HCT116 (cell line): Measurements from ENCODE around the gene TMEM191B. TPM values are rescaled to one million over a fixed set of nuclear protein-coding genes. Genes with fewer than 3 reads are reported as not detected.
"Not testable (repeated sequence)": the region's sequence is repeated elsewhere in the genome, so short reads cannot be mapped to it uniquely, and the experiment has no call there.

Experiments used
- ATAC-seq: fragments of 200-7000 bp; cut with Tn5 transposase; 2 replicates; pipeline ENCODE4 v1.9.1; 2020; ENCODE audit warnings: mild to moderate bottlenecking, moderate library complexity
- BruUV-seq: library from RNA; stranded (reverse); fragments of 400-500 nt; replicated peaks from 2 replicates; lab custom pipeline; 2021; lab: Mats Ljungman, UMichigan
- CTCF ChIA-PET: fragments of 300-600 bp; sonication (Branson Sonifier 250); formaldehyde crosslinking; loops from one replicate; lab custom pipeline; 2021; ENCODE audit warnings: antibody characterized with exemption; lab: Charles Lee
- POLR2A ChIA-PET: fragments of 300-600, 350-600 bp; sonication (Branson Sonifier 250); formaldehyde crosslinking; loops from one replicate; lab custom pipeline; 2021; ENCODE audit warnings: antibody characterized with exemption; lab: Charles Lee
- RAD21 ChIA-PET, 2 experiments: fragments of 300-600 bp; sonication (Branson Sonifier 250); formaldehyde crosslinking; loops; one replicate each; lab custom pipeline; 2023; ENCODE audit warnings: low total read pairs in 2 of 2; ENCODE audit not compliant: uncharacterized antibody in 2 of 2, unreplicated experiment in 2 of 2, low non-redundant PET in 1 of 2; lab: Charles Lee
- DNase-seq: peaks from one replicate; pipeline ENCODE4 v3.0.0-alpha.2; 2010; ENCODE audit warnings: low read depth, low spot score
- H2AFZ ChIP-seq: fragments of 200-600 bp; shearing (Covaris generic), sonication (generic); 2 replicates; pipeline ENCODE4 v1.6.1; 2017; ENCODE audit warnings: low read depth, mixed run types, mixed read lengths, antibody characterized with exemption, low read length; ENCODE audit not compliant: poor library complexity, severe bottlenecking
- H3K27ac ChIP-seq: 2 replicates; pipeline ENCODE4 v1.5.1; 2012; ENCODE audit warnings: low read depth, low read length
- H3K27me3 ChIP-seq: fragments of 200-600 bp; sonication (generic); 2 replicates; pipeline ENCODE4 v1.6.1; 2016; ENCODE audit warnings: mixed run types, low read length, mixed read lengths; ENCODE audit not compliant: insufficient read depth
- H3K36me3 ChIP-seq, 2 experiments: fragments of 200-500 bp in 1 of 2; fragments of 200-600 bp in 1 of 2; sonication (Bioruptor generic) in 1 of 2; sonication (generic) in 1 of 2; 2 replicates each; pipeline versions ENCODE4 v1.5.1 to v1.6.1; 2014 to 2016; ENCODE audit warnings: low read length in 2 of 2, inconsistent platforms in 1 of 2, mixed read lengths in 1 of 2, mixed run types in 1 of 2; ENCODE audit not compliant: insufficient read depth in 2 of 2, control insufficient read depth in 1 of 2
- H3K4me1 ChIP-seq, 2 experiments: fragments of 200-600 bp in 1 of 2; sonication (generic) in 1 of 2; 2 replicates each; pipeline versions ENCODE4 v1.5.1 to v1.6.1; 2012 to 2017; ENCODE audit warnings: low read length in 2 of 2, inconsistent platforms in 1 of 2, mild to moderate bottlenecking in 1 of 2, mixed read lengths in 1 of 2, mixed run types in 1 of 2, moderate library complexity in 1 of 2; ENCODE audit not compliant: insufficient read depth in 2 of 2, control insufficient read depth in 1 of 2
- H3K4me2 ChIP-seq: fragments of 200-600 bp; sonication (generic); 2 replicates; pipeline ENCODE4 v1.6.1; 2017; ENCODE audit warnings: mixed run types, low read length, mixed read lengths
- H3K4me3 ChIP-seq, 2 experiments: fragments of 200-600 bp in 1 of 2; sonication (generic) in 1 of 2; replicated peaks in 1 of 2; 2 replicates each; pipeline ENCODE4 v1.5.1; 2011 to 2016; ENCODE audit warnings: low read length in 2 of 2, control low read depth in 1 of 2, low read depth in 1 of 2, mild to moderate bottlenecking in 1 of 2, mixed read lengths in 1 of 2, mixed run types in 1 of 2
- H3K79me2 ChIP-seq: fragments of 200-600 bp; sonication (generic); 2 replicates; pipeline ENCODE4 v1.6.1; 2017; ENCODE audit warnings: mild to moderate bottlenecking, mixed run types, low read length, moderate library complexity, mixed read lengths; ENCODE audit not compliant: insufficient read depth
- H3K9ac ChIP-seq: fragments of 200-600 bp; sonication (generic); 2 replicates; pipeline ENCODE4 v1.6.1; 2016; ENCODE audit warnings: low read length, mixed read lengths
- H3K9me2 ChIP-seq: fragments of 200-600 bp; sonication (generic), shearing (Covaris generic); 2 replicates; pipeline ENCODE4 v1.6.1; 2017; ENCODE audit warnings: mixed run types, mild to moderate bottlenecking, moderate library complexity; ENCODE audit not compliant: insufficient read depth
- H3K9me3 ChIP-seq, 2 experiments: fragments of 200-500 bp in 1 of 2; fragments of 200-600 bp in 1 of 2; sonication (Bioruptor generic) in 1 of 2; sonication (generic) in 1 of 2; 2 replicates each; pipeline ENCODE4 v1.6.1; 2014 to 2017; ENCODE audit warnings: low read length in 2 of 2, mixed read lengths in 2 of 2, inconsistent platforms in 1 of 2, low read depth in 1 of 2, mild to moderate bottlenecking in 1 of 2, mixed run types in 1 of 2, moderate library complexity in 1 of 2; ENCODE audit not compliant: control insufficient read depth in 1 of 2, insufficient read depth in 1 of 2
- H4K20me1 ChIP-seq: fragments of 200-600 bp; sonication (generic), shearing (Covaris generic); 2 replicates; pipeline ENCODE4 v1.6.1; 2017; ENCODE audit warnings: mixed run types, mild to moderate bottlenecking, moderate library complexity; ENCODE audit not compliant: insufficient read depth
- intact Hi-C: fragments of 100-400 bp; cut with micrococcal nuclease; formaldehyde crosslinking; loops from 2 replicates; pipeline ENCODE4 v1.10.0; 2022
- total RNA-seq: library from RNA; stranded (reverse); gene quantifications from one replicate; pipeline ENCODE4 v1.2.1, GENCODE V29; 2021; ENCODE audit not compliant: unreplicated experiment

TMEM191B gene
- total RNA-seq, 1 experiment from 2014 or later, result 2.1 TPM

- RAD21 ChIA-PET, BruUV-seq, DNase-seq: not testable (repeated sequence)
Observed at GRCh38 chr22:18574555-18574954, 47.0 kb downstream of the TMEM191B start.

DNA sequence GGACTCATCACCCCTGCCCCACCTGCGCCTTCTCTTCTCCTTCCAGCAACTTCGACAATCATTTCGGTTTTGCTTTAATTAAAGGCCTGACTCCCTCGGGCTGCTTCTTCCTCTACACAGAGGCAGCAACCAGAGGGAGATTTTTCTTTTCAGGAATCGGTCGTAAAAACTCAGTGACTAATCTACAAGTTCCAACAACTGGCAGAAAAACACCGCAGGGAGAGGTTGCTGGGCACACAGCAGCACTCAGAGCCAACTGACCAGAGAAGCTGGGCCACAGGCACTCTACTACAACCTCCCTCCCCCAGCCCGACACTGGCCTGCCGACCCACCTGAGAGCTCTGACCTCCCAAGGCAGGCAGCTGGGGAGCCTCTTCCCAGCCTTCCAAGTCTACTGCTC lies 48.1 kb downstream of the TMEM191B start:
- H3K4me3 ChIP-seq, ATAC-seq, H3K27me3 ChIP-seq, H3K79me2 ChIP-seq, H4K20me1 ChIP-seq, H3K36me3 ChIP-seq, DNase-seq, intact Hi-C loops, H3K9me3 ChIP-seq, H3K4me2 ChIP-seq, H3K27ac ChIP-seq, H2AFZ ChIP-seq, CTCF ChIA-PET, POLR2A ChIA-PET, H3K4me1 ChIP-seq, BruUV-seq, RAD21 ChIA-PET, H3K9me2 ChIP-seq, H3K9ac ChIP-seq: not testable (repeated sequence)

More at GRCh38 chr22:18574555-18574954, 47.0 kb downstream of the TMEM191B start:
- H3K27me3 ChIP-seq, POLR2A ChIA-PET, H4K20me1 ChIP-seq, H3K4me3 ChIP-seq, H3K9me2 ChIP-seq, intact Hi-C loops, H3K36me3 ChIP-seq, H2AFZ ChIP-seq, H3K4me2 ChIP-seq, H3K9ac ChIP-seq, H3K79me2 ChIP-seq, CTCF ChIA-PET, H3K4me1 ChIP-seq, H3K9me3 ChIP-seq, H3K27ac ChIP-seq: not testable (repeated sequence)
- peak; percentile 30 for ATAC-seq

DNA sequence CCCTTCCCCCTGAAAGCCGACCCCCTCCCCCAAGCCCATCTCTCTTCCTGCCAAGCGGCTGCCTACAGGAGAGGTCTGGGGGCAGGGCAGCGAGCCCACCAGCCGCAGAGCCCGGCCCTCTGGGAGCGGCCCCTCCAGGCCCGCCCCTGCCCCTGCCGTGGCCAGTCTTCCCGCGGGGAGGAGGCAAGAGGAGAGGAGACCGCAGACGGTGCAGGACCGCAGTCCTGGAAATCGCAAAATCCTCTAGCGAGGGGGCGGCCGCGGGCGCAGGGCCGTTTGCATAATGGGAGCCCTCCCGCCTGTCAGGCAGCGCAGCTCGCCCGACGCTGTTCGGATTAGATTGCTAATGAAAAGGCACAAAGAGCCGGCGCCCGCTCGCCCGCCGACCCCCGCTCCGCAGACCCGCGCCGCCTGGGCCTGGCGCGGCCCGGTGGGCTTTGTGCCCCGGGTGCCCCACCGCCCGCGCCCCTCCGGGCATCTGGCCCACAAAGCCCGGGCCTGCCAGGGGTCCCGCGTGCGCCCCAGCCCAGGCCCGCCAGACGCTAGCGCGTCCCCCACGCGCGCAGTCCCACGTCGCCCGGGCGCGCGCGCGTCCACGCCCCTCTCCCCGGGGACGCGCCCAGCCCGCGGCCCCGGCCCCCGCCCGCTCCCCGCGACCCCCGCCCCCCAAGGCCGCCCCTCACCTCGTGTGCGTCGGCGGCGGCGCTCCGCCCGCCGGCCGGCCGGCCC lies 49.7 kb downstream of the TMEM191B start:
- H3K9me3 ChIP-seq, H3K9me2 ChIP-seq, H3K4me2 ChIP-seq, H3K4me1 ChIP-seq, H3K27me3 ChIP-seq, H3K4me3 ChIP-seq, H3K79me2 ChIP-seq, intact Hi-C loops, H2AFZ ChIP-seq, CTCF ChIA-PET, BruUV-seq, POLR2A ChIA-PET, RAD21 ChIA-PET, H3K9ac ChIP-seq, H3K27ac ChIP-seq, DNase-seq, H3K36me3 ChIP-seq, H4K20me1 ChIP-seq: not testable (repeated sequence)
- peak; percentile 60 for ATAC-seq

DNA sequence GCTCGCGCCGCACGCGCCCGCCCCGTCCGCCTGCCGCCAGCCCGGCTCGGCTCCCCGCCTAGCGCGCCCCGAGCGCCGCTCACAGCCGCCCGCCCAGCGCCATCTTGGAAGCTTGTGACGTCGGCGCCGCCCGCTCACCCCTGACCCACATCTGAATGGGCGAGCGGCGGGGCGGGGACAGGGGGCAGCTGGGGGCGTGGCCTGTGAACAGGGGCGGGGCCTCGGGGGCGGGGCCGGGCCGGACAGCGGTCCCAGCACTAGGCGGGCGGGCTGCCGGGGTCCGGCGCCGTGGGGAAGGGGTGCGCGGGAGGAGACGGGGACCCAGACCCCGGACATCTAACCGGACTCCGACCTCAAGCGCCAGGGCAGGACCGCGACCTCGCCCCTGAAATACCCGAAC lies 50.2 kb downstream of the TMEM191B start:
- H3K4me1 ChIP-seq, H3K9me2 ChIP-seq, RAD21 ChIA-PET, H3K27me3 ChIP-seq, H3K79me2 ChIP-seq, H3K9ac ChIP-seq, BruUV-seq, H3K27ac ChIP-seq, H2AFZ ChIP-seq, intact Hi-C loops, POLR2A ChIA-PET, H4K20me1 ChIP-seq, DNase-seq, H3K4me2 ChIP-seq, H3K9me3 ChIP-seq, H3K4me3 ChIP-seq, CTCF ChIA-PET, H3K36me3 ChIP-seq: not testable (repeated sequence)
- peak; percentile 90 for ATAC-seq
